Middle frontal gyrus (tissue), 1 donor: ENCODE results near the gene TCAP.
"Not testable (repeated sequence)": the region's sequence is repeated elsewhere in the genome, so short reads cannot be mapped to it uniquely, and the experiment has no call there.

ENCODE experiments used
- DNase-seq: peaks from one replicate; pipeline ENCODE4 v3.0.0-alpha.2; 2015; ENCODE audit warnings: low spot score; ENCODE audit errors: extremely low spot score

The TCAP gene

GRCh38 chr17:39678340-39679116 lies 13.4 kb downstream of the TCAP start:
- no peak for DNase-seq

- DNase-seq: no peak
Measured at GRCh38 chr17:39679521-39680192, 14.5 kb downstream of the TCAP start.

GRCh38 chr17:39683295-39683939 lies 18.3 kb downstream of the TCAP start:
- DNase-seq: no peak

- DNase-seq: no peak
Measured at GRCh38 chr17:39684369-39685192, 19.4 kb downstream of the TCAP start.

- DNase-seq: no peak
Measured at GRCh38 chr17:39687101-39687545, 22.0 kb downstream of the TCAP start.

GRCh38 chr17:39687546-39688474 lies 22.7 kb downstream of the TCAP start, which contains the start of gene PGAP3:
Gene PGAP3, minus strand, starts transcription at chr17:39688057. Its CDS starts 43 bp downstream, at chr17:39688014.
- peak; percentile 81 for DNase-seq

GRCh38 chr17:39688475-39688835 lies 23.3 kb downstream of the TCAP start:
- no peak for DNase-seq

- no peak for DNase-seq
Measured at GRCh38 chr17:39688945-39689344, 23.8 kb downstream of the TCAP start.

GRCh38 chr17:39694593-39694992 lies 29.4 kb downstream of the TCAP start:
- no peak for DNase-seq

- DNase-seq: no peak
Measured at GRCh38 chr17:39695089-39695474, 29.9 kb downstream of the TCAP start.

GRCh38 chr17:39696731-39697130 lies 31.6 kb downstream of the TCAP start:
- DNase-seq: no peak

- no peak for DNase-seq
Measured at GRCh38 chr17:39697961-39698360, 32.8 kb downstream of the TCAP start.

GRCh38 chr17:39699157-39699817 lies 34.1 kb downstream of the TCAP start:
- DNase-seq: not testable (repeated sequence)

GRCh38 chr17:39699818-39700147 lies 34.6 kb downstream of the TCAP start, which contains the start of gene ERBB2:
Gene ERBB2, plus strand, starts transcription at chr17:39700064. Its CDS starts 175 bp downstream, at chr17:39700239.
- DNase-seq: no peak

GRCh38 chr17:39700148-39700987 lies 35.2 kb downstream of the TCAP start:
- DNase-seq: no peak

GRCh38 chr17:39701012-39701783 lies 36.0 kb downstream of the TCAP start:
- no peak for DNase-seq

- no peak for DNase-seq
Measured at GRCh38 chr17:39701784-39702422, 36.8 kb downstream of the TCAP start.
